Stimulated activated naive CD8-positive, alpha-beta T cell treated with anti-CD3 and anti-CD28 coated beads, Interleukin-15, amount 100 ng/mL, for 72 hours (primary cell): ENCODE results near the gene MTUS2.

Experiments used
- ATAC-seq: fragments of 150-1000 bp; cut with Tn5 transposase; 2 replicates; pipeline ENCODE4 v1.10.0; 2021; ENCODE audit warnings: mild to moderate bottlenecking, moderate library complexity
- DNase-seq, 2 donors: peaks; one replicate each; pipeline ENCODE4 v3.0.0; 2021 to 2022
- H3K27ac Mint-ChIP-seq, 2 donors: one replicate each; pipeline ENCODE4 v1.8.0; 2022; ENCODE audit warnings: mild to moderate bottlenecking in 2 of 2, mixed read lengths in 2 of 2, moderate library complexity in 2 of 2
- H3K27me3 Mint-ChIP-seq: one replicate; pipeline ENCODE4 v1.8.0; 2022; ENCODE audit warnings: mixed read lengths
- H3K4me1 Mint-ChIP-seq: one replicate; pipeline ENCODE4 v1.8.0; 2022; ENCODE audit warnings: mild to moderate bottlenecking, mixed read lengths
- H3K4me3 Mint-ChIP-seq, 2 donors: one replicate each; pipeline ENCODE4 v1.8.0; 2022; ENCODE audit warnings: mild to moderate bottlenecking in 2 of 2, mixed read lengths in 2 of 2, moderate library complexity in 1 of 2
- H3K9me3 Mint-ChIP-seq, 2 donors: one replicate each; pipeline ENCODE4 v1.8.0; 2022; ENCODE audit warnings: mixed read lengths in 2 of 2

Gene MTUS2

GRCh38 chr13:29545988-29546387, 725.8 kb downstream of the MTUS2 start:
- no peaks in the 10 kb centered on the region for H3K27me3 Mint-ChIP-seq
- H3K4me3 Mint-ChIP-seq, result no peak overlapping the region
- no peaks in the 10 kb centered on the region for H3K9me3 Mint-ChIP-seq
- no peak for DNase-seq
- ATAC-seq, result no peak
- H3K4me1 Mint-ChIP-seq, result peaks cover 75% of the 10 kb centered on the region
- no peak overlapping the region for H3K27ac Mint-ChIP-seq

- H3K4me1 Mint-ChIP-seq, result peaks cover 69% of the 10 kb centered on the region
- no peak for DNase-seq
- no peaks in the 10 kb centered on the region for H3K9me3 Mint-ChIP-seq
- no peak overlapping the region for H3K27ac Mint-ChIP-seq
- ATAC-seq, result no peak
- no peaks in the 10 kb centered on the region for H3K27me3 Mint-ChIP-seq
- no peak overlapping the region for H3K4me3 Mint-ChIP-seq
These were observed 726.5 kb downstream of the MTUS2 start for GRCh38 chr13:29546662-29547061.

- Mint-ChIP-seq H3K9me3 (no peaks in the 10 kb centered on the region), H3K4me3 (no peak overlapping the region), H3K27me3 (no peaks in the 10 kb centered on the region), H3K4me1 (peaks cover 67% of the 10 kb centered on the region), H3K27ac (no peak overlapping the region)
- ATAC-seq, result no peak
- no peak for DNase-seq
These were observed 727.0 kb downstream of the MTUS2 start for GRCh38 chr13:29547153-29547552.

- peaks cover 51% of the 10 kb centered on the region for H3K4me1 Mint-ChIP-seq
- DNase-seq, result no peak
- H3K27me3 Mint-ChIP-seq, result no peaks in the 10 kb centered on the region
- no peak for ATAC-seq
- no peak overlapping the region for H3K4me3 Mint-ChIP-seq
- H3K9me3 Mint-ChIP-seq, result no peaks in the 10 kb centered on the region
- no peak overlapping the region for H3K27ac Mint-ChIP-seq
These were observed 728.6 kb downstream of the MTUS2 start for GRCh38 chr13:29548722-29549121.

GRCh38 chr13:29550430-29550988, 730.4 kb downstream of the MTUS2 start:
- DNase-seq (no peak), ATAC-seq (no peak)
- H3K27ac Mint-ChIP-seq, result no peak overlapping the region
- H3K27me3 Mint-ChIP-seq, result no peaks in the 10 kb centered on the region
- H3K9me3 Mint-ChIP-seq, result no peaks in the 10 kb centered on the region
- H3K4me1 Mint-ChIP-seq, result peaks cover 36% of the 10 kb centered on the region
- no peak overlapping the region for H3K4me3 Mint-ChIP-seq

GRCh38 chr13:29551214-29551613, 731.1 kb downstream of the MTUS2 start:
- no peaks in the 10 kb centered on the region for H3K9me3 Mint-ChIP-seq
- no peak for DNase-seq
- H3K4me3 Mint-ChIP-seq, result no peak overlapping the region
- no peak for ATAC-seq
- peaks cover 31% of the 10 kb centered on the region for H3K4me1 Mint-ChIP-seq
- H3K27ac Mint-ChIP-seq, result no peak overlapping the region
- H3K27me3 Mint-ChIP-seq, result no peaks in the 10 kb centered on the region
